NCI-H2227 treated with DMSO at 0.1 percent for 48 hours (cell line): ENCODE results near the gene VSIG4.
"Not testable (repeated sequence)": the region's sequence is repeated elsewhere in the genome, so short reads cannot be mapped to it uniquely, and the experiment has no call there.

Experiments used
- DNase-seq: peaks from one replicate; lab custom pipeline; 2025; lab: John Stamatoyannopoulos, UW

The VSIG4 gene

GRCh38 chrX:66039944-66040343, at the start of gene VSIG4:
TSS of gene VSIG4 (minus strand) at chrX:66040080. CDS start at chrX:66039998, 82 bp downstream.
- no peak for DNase-seq

DNA sequence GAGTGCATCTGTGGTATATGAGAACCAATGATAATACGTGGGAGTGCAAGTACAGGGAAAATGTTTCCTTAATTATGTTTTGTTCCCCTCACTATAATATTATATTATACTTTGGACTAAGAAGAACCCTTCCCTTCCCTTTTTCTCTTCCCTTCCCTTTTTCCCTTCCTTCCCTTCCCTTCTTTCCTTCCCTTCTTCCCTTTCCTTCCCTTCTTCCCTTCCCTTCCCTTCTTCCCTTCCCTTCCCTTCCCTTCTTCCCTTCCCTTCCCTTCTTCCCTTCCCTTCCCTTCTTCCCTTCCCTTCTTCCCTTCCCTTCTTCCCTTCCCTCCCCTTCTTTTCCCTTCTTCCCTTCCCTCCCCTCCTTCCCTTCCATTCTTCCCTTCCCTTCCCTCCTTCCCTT, 36.9 kb upstream of the VSIG4 start:
- no peak for DNase-seq

DNA sequence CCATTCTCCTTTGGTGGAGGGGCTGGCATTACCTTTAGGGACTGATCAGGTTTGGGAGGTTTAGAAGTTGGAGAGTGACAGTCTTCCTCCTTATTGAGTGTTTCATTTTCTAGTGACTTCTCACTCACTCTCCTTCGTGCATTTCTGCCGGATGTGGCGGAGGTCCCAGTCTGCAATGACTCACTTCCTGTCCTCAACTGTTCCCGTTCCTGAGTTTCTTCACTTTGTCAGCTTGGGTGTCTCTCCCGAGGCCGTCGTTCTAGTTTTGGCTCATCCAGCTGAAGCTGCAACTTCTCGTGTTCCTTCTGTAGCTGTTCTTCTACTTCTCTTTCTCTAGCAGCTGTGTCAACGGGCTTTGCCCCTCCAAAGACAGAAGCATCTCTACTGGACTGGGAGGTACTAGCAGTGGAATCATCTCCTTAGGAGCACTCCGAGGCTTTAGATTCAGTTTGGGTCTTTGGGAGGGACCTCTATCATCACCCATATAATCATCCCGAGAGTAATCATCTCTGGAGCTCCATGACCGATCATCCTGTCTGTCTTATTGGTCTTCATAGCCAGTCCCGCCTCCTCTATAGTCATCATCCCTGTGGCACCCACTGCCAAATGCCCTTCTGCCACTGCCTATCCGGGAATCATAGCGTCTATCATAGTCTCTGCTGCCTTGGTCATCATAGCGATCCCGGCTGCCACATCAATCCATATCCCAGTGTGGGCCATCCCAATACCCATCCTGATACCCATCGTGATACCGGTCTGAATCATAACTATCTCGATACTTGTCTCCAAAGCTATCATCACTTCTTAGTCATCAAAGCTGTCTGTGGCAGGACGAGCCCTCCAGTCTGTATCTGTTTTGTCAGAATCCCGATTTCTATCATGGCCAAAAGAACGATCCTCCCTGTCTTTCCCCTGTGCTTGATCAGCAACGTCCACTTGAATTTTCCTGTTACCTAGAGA, 35.3 kb upstream of the VSIG4 start:
- no peak for DNase-seq

DNA sequence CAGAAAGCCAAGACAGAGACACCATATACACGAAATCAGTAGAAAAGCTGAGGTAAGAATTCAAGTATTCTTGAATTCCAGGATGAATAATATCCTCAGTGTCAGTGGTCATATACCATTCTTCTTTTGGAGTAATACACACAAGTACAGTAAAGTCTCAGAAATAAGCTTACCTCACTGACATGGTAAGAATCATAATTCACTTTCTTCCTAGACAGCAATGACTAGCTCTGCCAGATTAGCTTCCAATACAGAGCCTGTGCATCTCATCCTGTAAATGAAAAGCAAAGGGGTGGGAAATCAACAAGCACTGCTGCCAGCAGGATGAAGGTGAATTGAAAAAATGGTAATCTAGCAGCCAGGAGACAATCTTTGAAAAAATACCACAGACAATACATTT, 31.2 kb upstream of the VSIG4 start:
- DNase-seq: no peak

- no peak for DNase-seq
These were observed 24.4 kb upstream of the VSIG4 start for GRCh38 chrX:66064261-66064660.

GRCh38 chrX:66057019-66057418, 17.1 kb upstream of the VSIG4 start:
- not testable (repeated sequence) for DNase-seq

- no peak for DNase-seq
These were observed 15.1 kb upstream of the VSIG4 start for GRCh38 chrX:66054978-66055377.

DNA sequence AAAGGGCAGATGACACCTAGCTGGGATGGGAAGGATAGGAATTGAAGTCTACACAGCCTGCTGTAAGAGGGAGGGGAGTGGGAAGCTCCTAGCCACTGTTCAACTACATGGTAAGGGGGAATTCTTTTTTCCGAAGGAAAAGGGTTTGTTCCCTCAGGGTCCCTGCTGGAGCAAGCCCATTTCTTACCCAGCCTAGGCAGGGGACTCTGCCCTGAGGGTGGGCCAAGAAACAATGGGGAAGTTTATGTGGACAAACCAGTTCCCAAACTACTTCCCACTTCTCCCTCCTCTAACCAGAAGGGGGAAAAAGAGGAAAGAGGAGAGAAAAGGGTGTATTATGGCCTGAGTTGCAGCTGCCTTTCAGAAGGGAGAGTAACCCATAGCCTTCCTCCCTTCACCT, 13.5 kb upstream of the VSIG4 start:
- DNase-seq: no peak

DNA sequence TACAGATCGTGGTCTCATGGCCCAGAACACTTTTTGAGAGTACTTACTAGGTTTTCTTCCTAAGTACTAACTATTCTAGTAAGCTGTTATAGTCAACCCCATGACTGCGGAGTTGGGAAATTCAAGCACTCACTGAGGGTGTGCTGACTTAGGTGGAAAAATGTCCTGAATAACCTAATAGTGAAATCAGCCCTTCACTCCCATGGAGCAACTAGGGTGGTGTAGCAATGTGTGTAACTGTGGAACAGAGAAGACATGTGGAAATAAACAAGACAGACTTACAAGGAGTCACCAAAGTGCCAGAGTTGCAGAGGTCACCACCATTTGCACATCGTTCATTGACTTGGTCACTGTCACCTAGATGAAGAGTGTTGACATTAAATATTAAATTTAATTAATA, 12.1 kb upstream of the VSIG4 start:
- no peak for DNase-seq

- DNase-seq: no peak
These were observed 10.3 kb upstream of the VSIG4 start for GRCh38 chrX:66050140-66050569.

DNA sequence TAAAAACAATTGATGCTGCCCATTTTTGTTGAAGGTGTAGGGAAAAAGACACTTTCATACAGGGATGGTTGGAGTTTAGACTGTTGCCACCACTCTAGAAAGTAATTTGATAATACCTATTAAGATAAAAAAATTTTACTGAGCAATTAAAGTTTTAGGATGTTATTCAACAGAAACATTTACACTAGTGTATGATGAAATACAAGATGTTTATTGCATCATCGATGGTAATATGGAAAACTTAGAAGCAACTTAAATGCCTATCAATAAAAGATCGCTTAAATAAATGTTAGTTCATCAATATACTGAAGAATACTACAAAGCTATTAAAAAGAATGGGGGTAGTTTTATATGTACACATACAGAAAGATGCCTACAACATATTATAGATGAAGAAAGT, 9.2 kb upstream of the VSIG4 start:
- no peak for DNase-seq

DNA sequence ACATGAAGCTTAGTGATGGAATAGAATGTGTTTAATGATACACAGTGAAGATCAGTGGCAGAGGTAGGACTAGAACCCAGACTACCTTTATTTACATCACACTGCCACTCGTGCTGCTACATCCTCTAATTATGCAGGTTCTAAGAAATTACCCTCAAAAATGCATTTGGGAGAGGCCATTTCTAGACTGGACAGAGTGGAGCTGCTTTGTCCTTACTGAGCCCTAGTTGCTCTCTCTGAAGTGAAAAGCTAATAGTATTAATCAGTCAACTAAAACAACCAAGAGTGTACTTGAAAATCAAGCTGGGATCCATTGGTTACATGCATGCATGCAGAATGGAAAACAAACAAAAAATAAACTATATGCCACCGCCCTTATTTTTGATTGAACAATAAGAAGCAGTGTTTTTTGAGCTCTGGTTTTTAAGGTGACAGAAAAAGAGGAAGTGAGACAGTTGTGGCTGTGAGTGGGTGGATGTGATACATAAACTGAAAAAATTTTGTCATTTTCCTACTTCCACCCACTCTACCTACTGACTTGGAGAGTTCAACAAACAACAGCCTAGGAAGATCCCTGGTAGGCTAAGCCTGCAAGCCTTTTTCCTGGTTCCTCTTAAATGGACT, 6.8 kb upstream of the VSIG4 start:
- no peak for DNase-seq

DNA sequence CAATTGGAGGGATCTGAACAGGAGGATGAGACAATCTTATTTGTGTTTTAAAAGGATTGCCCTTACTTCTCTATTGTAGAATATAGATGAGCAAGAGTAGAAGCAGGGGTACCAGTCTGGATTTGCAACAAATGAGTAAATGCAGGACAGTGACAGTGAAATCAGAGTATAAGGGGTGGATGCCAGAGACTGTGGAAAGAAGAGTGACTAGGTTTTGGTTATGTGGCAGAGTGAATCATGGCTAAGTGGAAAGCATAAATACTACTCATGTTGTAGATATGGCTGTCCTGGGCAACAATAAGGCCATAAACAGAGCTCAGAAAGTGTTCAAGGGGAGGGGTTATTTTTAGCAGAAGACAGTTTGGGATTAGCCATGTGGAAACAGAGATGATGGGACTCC, 6.0 kb upstream of the VSIG4 start:
- DNase-seq: no peak

GRCh38 chrX:66043584-66043983, 3.7 kb upstream of the VSIG4 start:
- no peak for DNase-seq

DNA sequence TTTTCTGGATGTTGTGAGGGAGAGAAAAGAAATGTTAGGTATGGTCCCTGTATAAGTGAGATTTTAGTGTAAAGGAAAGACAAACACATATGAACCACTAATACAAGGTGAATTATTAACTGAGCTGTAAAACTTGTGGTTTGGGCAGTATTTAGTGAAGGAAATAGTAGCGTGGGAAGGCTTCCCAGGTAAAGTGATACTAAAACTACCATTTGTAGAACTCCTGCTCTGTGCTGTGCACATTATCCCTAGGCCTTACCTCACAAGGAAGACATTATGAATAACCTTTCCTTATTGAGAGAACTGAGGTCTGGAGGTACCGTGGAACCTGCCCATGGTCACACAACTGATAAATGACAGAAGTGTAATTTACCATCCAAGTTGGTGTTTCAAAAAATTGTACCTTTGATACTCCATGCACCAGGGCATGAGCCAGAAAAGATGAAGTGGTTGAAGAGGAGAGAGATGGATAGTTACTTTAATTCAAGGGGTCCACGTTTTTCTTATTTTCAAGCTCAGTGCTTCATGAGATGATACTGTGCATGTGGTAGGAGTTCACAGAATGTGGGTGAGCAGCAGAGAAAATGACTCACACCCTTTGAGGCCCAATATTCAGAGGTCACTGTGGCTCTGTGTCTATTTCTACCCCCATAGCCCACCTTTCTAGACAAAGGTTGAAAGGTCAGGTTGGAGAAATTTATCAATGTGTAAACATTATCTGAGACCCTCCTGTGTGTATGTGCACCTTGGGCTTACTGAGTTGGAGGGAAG, 2.6 kb upstream of the VSIG4 start:
- DNase-seq: no peak

GRCh38 chrX:66038115-66038514, 1.8 kb downstream of the VSIG4 start:
- DNase-seq: no peak

DNA sequence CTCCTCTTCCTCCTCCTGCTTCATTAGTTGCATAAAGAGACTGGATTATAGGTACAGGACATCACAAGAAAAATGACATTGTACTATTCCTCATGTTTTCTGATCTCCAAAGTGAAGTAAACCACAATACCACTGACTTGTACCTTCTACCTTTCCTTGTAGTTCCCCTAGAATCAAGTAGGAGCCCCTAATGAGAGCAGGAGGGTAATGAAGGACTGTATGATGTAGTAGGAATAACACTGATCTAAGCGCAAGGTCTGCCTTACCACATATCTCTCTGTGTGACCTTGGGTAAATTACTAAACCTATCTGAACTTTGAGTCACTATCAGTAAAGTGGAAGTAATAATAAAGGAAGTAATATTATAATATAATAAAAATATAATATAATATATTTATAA, 3.6 kb downstream of the VSIG4 start:
- no peak for DNase-seq

- DNase-seq: no peak
These were observed 4.2 kb downstream of the VSIG4 start for GRCh38 chrX:66035667-66036066.

- no peak for DNase-seq
These were observed 9.2 kb downstream of the VSIG4 start for GRCh38 chrX:66030505-66031317.

DNA sequence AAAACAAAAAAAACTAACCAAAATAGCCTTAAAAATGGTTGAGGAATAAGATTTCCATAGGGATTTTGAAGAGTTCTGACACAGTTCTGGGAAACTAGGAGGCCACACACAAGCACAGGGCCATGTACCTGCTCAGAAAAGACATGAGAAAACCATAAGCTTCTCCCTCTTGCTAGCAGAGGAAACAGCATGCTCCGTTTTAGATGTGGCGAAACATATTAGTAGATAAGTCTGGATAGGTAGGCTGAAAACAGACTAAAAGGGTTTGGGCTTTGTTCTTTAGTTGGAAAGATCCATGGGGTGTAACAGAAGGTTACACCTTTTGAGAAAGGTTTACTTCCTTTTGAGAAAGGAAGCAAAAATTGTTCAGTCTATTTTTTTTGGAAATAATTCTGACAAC, 10.9 kb downstream of the VSIG4 start:
- no peak for DNase-seq

GRCh38 chrX:66024570-66024969, 15.3 kb downstream of the VSIG4 start:
- DNase-seq: no peak

DNA sequence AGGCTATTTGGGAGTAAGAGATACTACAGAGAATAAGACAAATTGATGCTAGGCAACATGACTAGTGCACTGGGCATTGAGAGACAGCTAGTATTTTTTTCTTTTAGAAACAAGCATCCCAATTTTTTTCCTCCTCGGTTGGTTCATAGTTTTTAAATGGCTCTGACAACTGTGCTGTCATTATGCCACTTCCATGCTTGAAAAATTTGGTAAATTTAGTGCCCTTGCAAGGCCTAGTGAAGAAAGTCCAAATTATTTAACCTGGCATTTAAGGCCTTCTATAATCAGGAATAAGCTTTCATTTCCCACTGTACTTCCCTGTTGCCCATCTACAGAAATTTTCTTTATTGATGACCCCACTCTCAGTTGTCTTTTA, 15.8 kb downstream of the VSIG4 start:
- DNase-seq: no peak
